ENCODE data around the gene NF1. TPM values are rescaled to one million over a fixed set of nuclear protein-coding genes. Genes with fewer than 3 reads are reported as not detected.
"Not testable (repeated sequence)": the region's sequence is repeated elsewhere in the genome, so short reads cannot be mapped to it uniquely, and the experiment has no call there.

NF1 gene
- total RNA-seq, 1 donor from 2014 or later, result 37.1 TPM

GRCh38 chr17:31226950-31227349 is 132.2 kb downstream of the NF1 start:
- DNase-seq (ENCODE audit: missing footprints) (no peak), ATAC-seq (no peak)
- intact Hi-C loops (cut with DNase I), result no loop called here

- DNase-seq (ENCODE audit: missing footprints), result no peak
- intact Hi-C loops (cut with DNase I), result no loop called here
- no peak for ATAC-seq
Observed at GRCh38 chr17:31231852-31232251, 137.1 kb downstream of the NF1 start.

- no peak for DNase-seq (ENCODE audit: missing footprints)
- no peak for ATAC-seq
- intact Hi-C loops (cut with DNase I), result no loop called here
Observed at GRCh38 chr17:31235110-31235509, 140.3 kb downstream of the NF1 start.

GRCh38 chr17:31236137-31236536 is 141.4 kb downstream of the NF1 start:
- ATAC-seq, result no peak
- intact Hi-C loops (cut with DNase I), result no loop called here

GRCh38 chr17:31236712-31237111 is 141.9 kb downstream of the NF1 start:
- intact Hi-C loops (cut with DNase I), result no loop called here
- ATAC-seq, result no peak
- DNase-seq (ENCODE audit: missing footprints), result no peak

More at GRCh38 chr17:31236137-31236536, 141.4 kb downstream of the NF1 start:
- no peak for DNase-seq (ENCODE audit: missing footprints)

GRCh38 chr17:31241116-31241515 is 146.3 kb downstream of the NF1 start:
- ATAC-seq (no peak), DNase-seq (ENCODE audit: missing footprints) (no peak)
- intact Hi-C loops (cut with DNase I), result no loop called here

GRCh38 chr17:31248986-31249834 is 154.4 kb downstream of the NF1 start:
- intact Hi-C loops (cut with DNase I), result no loop called here
- DNase-seq (ENCODE audit: missing footprints) (no peak), ATAC-seq (no peak)

GRCh38 chr17:31249835-31250141 is 155.0 kb downstream of the NF1 start:
- intact Hi-C loops (cut with DNase I), result no loop called here
- no peak for DNase-seq (ENCODE audit: missing footprints)
- ATAC-seq, result no peak

GRCh38 chr17:31250229-31250628 is 155.5 kb downstream of the NF1 start:
- DNase-seq (ENCODE audit: missing footprints) (no peak), ATAC-seq (no peak)
- intact Hi-C loops (cut with DNase I), result no loop called here

GRCh38 chr17:31251105-31251969 is 156.6 kb downstream of the NF1 start:
- intact Hi-C loops (cut with DNase I), result no loop called here
- ATAC-seq (no peak), DNase-seq (ENCODE audit: missing footprints) (no peak)

- intact Hi-C loops (cut with DNase I), result no loop called here
- ATAC-seq (no peak), DNase-seq (ENCODE audit: missing footprints) (no peak)
Observed at GRCh38 chr17:31251970-31252328, 157.2 kb downstream of the NF1 start.

GRCh38 chr17:31252741-31253140 is 158.0 kb downstream of the NF1 start:
- intact Hi-C loops (cut with DNase I), result no loop called here
- DNase-seq (ENCODE audit: missing footprints) (no peak), ATAC-seq (no peak)

GRCh38 chr17:31254654-31255053 is 159.9 kb downstream of the NF1 start:
- DNase-seq (ENCODE audit: missing footprints) (no peak), ATAC-seq (no peak)
- intact Hi-C loops (cut with DNase I), result no loop called here

- DNase-seq (ENCODE audit: missing footprints) (no peak), ATAC-seq (no peak)
- intact Hi-C loops (cut with DNase I), result no loop called here
Observed at GRCh38 chr17:31256936-31257335, 162.2 kb downstream of the NF1 start.

GRCh38 chr17:31260151-31260550 is 165.4 kb downstream of the NF1 start:
- intact Hi-C loops (cut with DNase I), result no loop called here
- ATAC-seq (no peak), DNase-seq (ENCODE audit: missing footprints) (no peak)

GRCh38 chr17:31261601-31262000 is 166.8 kb downstream of the NF1 start:
- intact Hi-C loops (cut with DNase I), result no loop called here
- no peak for DNase-seq (ENCODE audit: missing footprints)
- no peak for ATAC-seq

GRCh38 chr17:31262923-31263322 is 168.1 kb downstream of the NF1 start:
- ATAC-seq; intact Hi-C loops (cut with DNase I); DNase-seq (ENCODE audit: missing footprints): not testable (repeated sequence)

GRCh38 chr17:31266042-31266441 is 171.3 kb downstream of the NF1 start:
- intact Hi-C loops (cut with DNase I), result no loop called here
- DNase-seq (ENCODE audit: missing footprints), result no peak
- no peak for ATAC-seq

- intact Hi-C loops (cut with DNase I), result no loop called here
- ATAC-seq, result no peak
- no peak for DNase-seq (ENCODE audit: missing footprints)
Observed at GRCh38 chr17:31269036-31269577, 174.3 kb downstream of the NF1 start.

GRCh38 chr17:31269578-31269983 is 174.8 kb downstream of the NF1 start:
- DNase-seq (ENCODE audit: missing footprints) (no peak), ATAC-seq (peak; percentile 79)
- intact Hi-C loops (cut with DNase I), result no loop called here

All from Right ventricle myocardium inferior (tissue), 1 donor.